ENCODE data around the gene C19orf47.

C19orf47 gene

GRCh38 chr19:40272261-40272660 is 75.9 kb downstream of the C19orf47 start:
- Mint-ChIP-seq H3K27me3 (no peaks in the 10 kb centered on the region), H3K27ac (no peak overlapping the region), H3K9me3 (no peaks in the 10 kb centered on the region), H3K36me3 (ENCODE audit: low read depth) (peaks cover 58% of the 10 kb centered on the region), H3K4me1 (ENCODE audit: low read depth) (peaks cover 58% of the 10 kb centered on the region), H3K4me3 (no peak overlapping the region)
- intact Hi-C loops (cut with micrococcal nuclease) = no loop called here

GRCh38 chr19:40271706-40272105 is 76.5 kb downstream of the C19orf47 start:
- intact Hi-C loops (cut with micrococcal nuclease) = no loop called here
- H3K36me3 Mint-ChIP-seq (ENCODE audit: low read depth) = peaks cover 64% of the 10 kb centered on the region

DNA sequence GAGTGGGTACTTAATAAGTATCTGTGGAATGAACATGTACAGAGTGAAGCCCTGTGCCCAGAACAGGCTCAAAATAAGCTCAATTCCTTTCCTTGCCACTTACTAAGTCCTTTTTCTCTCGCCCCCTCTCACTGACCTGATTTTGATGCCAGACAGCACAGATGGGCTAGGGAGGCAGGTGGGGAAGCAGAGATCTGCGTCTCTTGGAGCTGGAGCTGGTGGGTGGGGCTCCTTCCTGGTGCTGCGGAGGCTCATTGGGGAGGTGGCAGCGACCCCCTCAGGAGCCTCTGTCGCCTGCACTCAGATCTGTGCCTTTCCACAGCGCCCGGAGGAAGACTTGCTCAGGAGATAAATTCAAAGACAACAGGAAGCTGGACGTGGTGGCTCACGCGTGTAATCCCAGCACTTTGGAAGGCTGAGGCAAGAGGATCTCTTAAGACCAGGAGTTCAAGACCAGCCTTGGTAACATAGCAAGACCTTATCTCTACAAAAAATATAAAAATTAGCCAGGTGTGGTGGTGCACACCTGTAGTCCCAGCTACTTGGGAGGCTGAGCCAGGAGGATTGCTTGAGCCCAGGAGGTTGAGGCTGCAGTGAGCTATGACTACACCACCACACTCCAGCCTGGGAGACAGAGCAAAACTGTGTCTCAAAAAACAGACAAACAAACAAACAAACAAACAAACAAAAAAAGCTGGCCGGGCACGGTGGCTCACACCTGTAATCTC is 77.7 kb downstream of the C19orf47 start:
- H3K4me3 Mint-ChIP-seq = no peak overlapping the region
- H3K4me1 Mint-ChIP-seq (ENCODE audit: low read depth) = peaks cover 56% of the 10 kb centered on the region
- no peaks in the 10 kb centered on the region for H3K27me3 Mint-ChIP-seq
- no peaks in the 10 kb centered on the region for H3K9me3 Mint-ChIP-seq
- peaks cover 69% of the 10 kb centered on the region for H3K36me3 Mint-ChIP-seq (ENCODE audit: low read depth)
- H3K27ac Mint-ChIP-seq = no peak overlapping the region
- intact Hi-C loops (cut with micrococcal nuclease) = no loop called here

More at GRCh38 chr19:40271706-40272105, 76.5 kb downstream of the C19orf47 start:
- H3K27me3 Mint-ChIP-seq = no peaks in the 10 kb centered on the region
- H3K9me3 Mint-ChIP-seq = no peaks in the 10 kb centered on the region
- H3K4me3 Mint-ChIP-seq = no peak overlapping the region
- H3K27ac Mint-ChIP-seq = no peak overlapping the region
- peaks cover 61% of the 10 kb centered on the region for H3K4me1 Mint-ChIP-seq (ENCODE audit: low read depth)

Measured in dendritic cell treated with granulocyte-macrophage colony-stimulating factor and Interleukin-4, amounts not matched to agents 40 ng/mL and 50 ng/mL, for 4 days (primary cell).